AG09319 (cell line): ENCODE data around the gene ZSWIM1.
A peak's percentile ranks its signal among the peaks of the same experiment; 100 is the strongest.

Experiments
- DNase-seq: peaks from one replicate; pipeline ENCODE4 v3.0.0-alpha.2; 2010; ENCODE audit warnings: low read depth; ENCODE audit errors: extremely low read depth
- TF ChIP-seq, protein P1 (sequence below): IDR thresholded peaks from 2 replicates; pipeline ENCODE4 v1.5.1; 2011; ENCODE audit warnings: low read depth, mild to moderate bottlenecking, inconsistent platforms, low read length, moderate library complexity

The ZSWIM1 gene

GRCh38 chr20:45890985-45891983, 10.3 kb downstream of the ZSWIM1 start, which contains the start of the genes CTSA and NEURL2:
TSS of gene CTSA (plus strand) at chr20:45891335. CDS start at chr20:45891569, 234 bp downstream.
TSS of gene NEURL2 (minus strand) at chr20:45891208. CDS start at chr20:45890991, 217 bp downstream.
- TF ChIP-seq, protein P1, sequence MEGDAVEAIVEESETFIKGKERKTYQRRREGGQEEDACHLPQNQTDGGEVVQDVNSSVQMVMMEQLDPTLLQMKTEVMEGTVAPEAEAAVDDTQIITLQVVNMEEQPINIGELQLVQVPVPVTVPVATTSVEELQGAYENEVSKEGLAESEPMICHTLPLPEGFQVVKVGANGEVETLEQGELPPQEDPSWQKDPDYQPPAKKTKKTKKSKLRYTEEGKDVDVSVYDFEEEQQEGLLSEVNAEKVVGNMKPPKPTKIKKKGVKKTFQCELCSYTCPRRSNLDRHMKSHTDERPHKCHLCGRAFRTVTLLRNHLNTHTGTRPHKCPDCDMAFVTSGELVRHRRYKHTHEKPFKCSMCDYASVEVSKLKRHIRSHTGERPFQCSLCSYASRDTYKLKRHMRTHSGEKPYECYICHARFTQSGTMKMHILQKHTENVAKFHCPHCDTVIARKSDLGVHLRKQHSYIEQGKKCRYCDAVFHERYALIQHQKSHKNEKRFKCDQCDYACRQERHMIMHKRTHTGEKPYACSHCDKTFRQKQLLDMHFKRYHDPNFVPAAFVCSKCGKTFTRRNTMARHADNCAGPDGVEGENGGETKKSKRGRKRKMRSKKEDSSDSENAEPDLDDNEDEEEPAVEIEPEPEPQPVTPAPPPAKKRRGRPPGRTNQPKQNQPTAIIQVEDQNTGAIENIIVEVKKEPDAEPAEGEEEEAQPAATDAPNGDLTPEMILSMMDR, result no peak; the same call in 1 of the 2 replicates
- DNase-seq, result peak; percentile 91

DNA sequence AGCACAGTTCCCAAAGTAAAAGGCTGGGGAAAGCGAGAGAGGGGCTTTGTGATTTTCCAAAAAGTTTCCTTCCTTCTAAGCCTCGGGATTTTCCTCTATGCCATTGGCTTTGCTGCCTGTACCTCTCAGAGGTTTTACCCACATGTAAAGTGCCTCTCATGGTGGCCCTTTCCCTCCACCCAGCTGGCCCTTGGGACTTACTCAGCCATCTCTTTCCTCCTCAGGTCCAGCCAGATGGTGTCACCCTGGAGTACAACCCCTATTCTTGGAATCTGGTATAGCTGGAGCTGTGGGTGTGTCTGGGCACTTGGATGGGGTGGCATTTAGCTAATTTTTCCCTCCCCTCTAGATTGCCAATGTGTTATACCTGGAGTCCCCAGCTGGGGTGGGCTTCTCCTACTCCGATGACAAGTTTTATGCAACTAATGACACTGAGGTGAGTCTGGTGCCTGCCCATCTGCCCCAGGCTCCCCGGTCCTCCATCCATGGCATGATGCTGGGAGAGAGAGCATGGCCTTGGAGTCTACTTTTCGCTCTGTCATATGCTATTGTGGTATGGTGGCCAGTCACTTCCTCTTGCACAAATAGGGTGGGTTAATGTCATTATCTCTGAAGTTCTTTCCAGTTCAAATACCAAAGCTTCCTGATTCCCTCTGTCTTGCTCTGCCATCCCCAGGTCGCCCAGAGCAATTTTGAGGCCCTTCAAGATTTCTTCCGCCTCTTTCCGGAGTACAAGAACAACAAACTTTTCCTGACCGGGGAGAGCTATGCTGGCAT, 11.2 kb downstream of the ZSWIM1 start:
- no peak for DNase-seq

GRCh38 chr20:45892828-45893500, 11.9 kb downstream of the ZSWIM1 start:
- DNase-seq, result no peak
- TF ChIP-seq, protein P1, result no peak

More for the DNA sequence above, 11.2 kb downstream of the ZSWIM1 start:
- TF ChIP-seq, protein P1, result peak; percentile 19

GRCh38 chr20:45893831-45894230, 12.8 kb downstream of the ZSWIM1 start:
- TF ChIP-seq, protein P1, result no peak
- DNase-seq, result no peak

DNA sequence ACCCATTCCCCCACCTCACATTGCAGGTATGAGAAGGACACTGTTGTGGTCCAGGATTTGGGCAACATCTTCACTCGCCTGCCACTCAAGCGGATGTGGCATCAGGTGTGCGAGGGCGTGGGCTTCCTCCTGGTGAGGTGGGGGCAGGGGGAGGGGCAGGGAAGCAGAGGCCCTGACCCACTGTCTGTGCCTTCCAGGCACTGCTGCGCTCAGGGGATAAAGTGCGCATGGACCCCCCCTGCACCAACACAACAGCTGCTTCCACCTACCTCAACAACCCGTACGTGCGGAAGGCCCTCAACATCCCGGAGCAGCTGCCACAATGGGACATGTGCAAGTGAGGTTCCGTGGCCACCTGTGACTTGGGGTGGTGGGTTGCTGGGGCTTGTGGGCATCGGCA, 13.8 kb downstream of the ZSWIM1 start:
- TF ChIP-seq, protein P1, result no peak
- no peak for DNase-seq

DNA sequence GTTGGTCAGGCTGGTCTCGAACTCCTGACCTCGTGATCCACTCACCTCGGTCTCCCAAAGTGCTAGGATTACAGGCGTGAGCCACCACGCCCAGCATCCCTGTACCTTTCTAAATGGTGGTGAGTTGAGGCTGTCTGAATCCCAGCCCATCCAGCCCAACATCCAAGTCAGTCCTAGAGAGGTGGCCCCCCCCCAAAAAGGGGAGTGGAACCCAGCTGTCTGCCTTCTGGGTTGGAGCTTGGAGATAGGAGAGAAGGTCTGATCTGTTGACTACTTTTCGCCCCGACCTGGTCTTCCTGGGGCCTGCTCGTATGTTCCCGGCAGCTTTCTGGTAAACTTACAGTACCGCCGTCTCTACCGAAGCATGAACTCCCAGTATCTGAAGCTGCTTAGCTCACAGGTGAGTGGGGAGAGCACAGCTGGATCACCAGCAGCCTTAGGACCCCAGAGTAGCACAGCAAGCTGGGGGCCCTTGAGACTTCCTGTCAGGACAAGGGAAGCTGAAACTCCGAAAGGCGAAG, 15.7 kb downstream of the ZSWIM1 start:
- DNase-seq, result no peak
- TF ChIP-seq, protein P1, result no peak
